Right ventricle myocardium superior (tissue), 1 donor: ENCODE results near the gene OR7G2. TPM values are rescaled to one million over a fixed set of nuclear protein-coding genes. Genes with fewer than 3 reads are reported as not detected.

Source experiments
- total RNA-seq: library from RNA; stranded (reverse); fragmentation: NEBNext Ultra II Directional; extraction: Animal tissue kit (Norgen Biotek cat#: 25700); gene quantifications from one replicate; pipeline ENCODE4 v1.2.1, GENCODE V29; 2021
- donor health status: DM: no; HTN: yes; CAD: no; lungs with severe emphysema.

Gene OR7G2
- total RNA-seq, 1 donor from 2014 or later, result not detected

Other genes starting within 250 kb of the OR7G2 start
- not detected for gene MUC16, start 97.1 kb downstream of the OR7G2 start, total RNA-seq
- gene OR1M1, start 20.4 kb downstream of the OR7G2 start, total RNA-seq, result not detected
- not detected for gene OR7G1, start 8.3 kb upstream of the OR7G2 start, total RNA-seq
- not detected for gene OR7G3, start 19.5 kb upstream of the OR7G2 start, total RNA-seq
- gene ZNF317, start 32.9 kb upstream of the OR7G2 start, total RNA-seq, result 12.3 TPM
- 0.22 TPM for gene OR7D2, start 71.5 kb upstream of the OR7G2 start, total RNA-seq
- gene OR7D4, start 112.1 kb upstream of the OR7G2 start, total RNA-seq, result not detected
- gene OR7E24, start 143.5 kb upstream of the OR7G2 start, total RNA-seq, result not detected
- gene ZNF699, start 202.4 kb upstream of the OR7G2 start, total RNA-seq, result 3.2 TPM
- 19.4 TPM for gene ZNF559, start 216.7 kb upstream of the OR7G2 start, total RNA-seq